ENCODE measurements around the gene SPPL3.

DNA sequence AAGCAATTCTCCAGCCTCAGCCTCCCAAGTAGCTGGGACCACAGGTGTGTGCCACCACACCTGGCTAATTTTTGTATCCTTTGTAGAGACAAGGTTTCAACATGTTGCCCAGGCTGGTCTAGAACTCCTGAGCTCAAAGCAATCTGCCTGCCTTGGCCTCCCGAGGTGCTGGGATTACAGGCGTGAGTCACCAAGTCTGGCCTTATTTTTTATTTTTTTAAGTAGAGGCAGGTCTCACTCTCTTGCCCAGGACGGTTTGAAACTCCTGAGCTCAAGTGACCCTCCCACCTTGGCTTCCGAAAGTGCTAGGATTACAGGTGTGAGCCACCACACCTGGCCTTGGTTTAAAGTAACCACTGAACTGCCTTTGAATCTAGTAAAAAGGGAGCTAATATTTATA, 56.8 kb downstream of the SPPL3 start:
- TF ChIP-seq, protein P1, sequence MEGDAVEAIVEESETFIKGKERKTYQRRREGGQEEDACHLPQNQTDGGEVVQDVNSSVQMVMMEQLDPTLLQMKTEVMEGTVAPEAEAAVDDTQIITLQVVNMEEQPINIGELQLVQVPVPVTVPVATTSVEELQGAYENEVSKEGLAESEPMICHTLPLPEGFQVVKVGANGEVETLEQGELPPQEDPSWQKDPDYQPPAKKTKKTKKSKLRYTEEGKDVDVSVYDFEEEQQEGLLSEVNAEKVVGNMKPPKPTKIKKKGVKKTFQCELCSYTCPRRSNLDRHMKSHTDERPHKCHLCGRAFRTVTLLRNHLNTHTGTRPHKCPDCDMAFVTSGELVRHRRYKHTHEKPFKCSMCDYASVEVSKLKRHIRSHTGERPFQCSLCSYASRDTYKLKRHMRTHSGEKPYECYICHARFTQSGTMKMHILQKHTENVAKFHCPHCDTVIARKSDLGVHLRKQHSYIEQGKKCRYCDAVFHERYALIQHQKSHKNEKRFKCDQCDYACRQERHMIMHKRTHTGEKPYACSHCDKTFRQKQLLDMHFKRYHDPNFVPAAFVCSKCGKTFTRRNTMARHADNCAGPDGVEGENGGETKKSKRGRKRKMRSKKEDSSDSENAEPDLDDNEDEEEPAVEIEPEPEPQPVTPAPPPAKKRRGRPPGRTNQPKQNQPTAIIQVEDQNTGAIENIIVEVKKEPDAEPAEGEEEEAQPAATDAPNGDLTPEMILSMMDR (conservative IDR thresholded peaks at IDR 0.05 in 1 of 2, IDR thresholded peaks at IDR 0.05 in 1 of 2; ENCODE audit: extremely low read depth in 1 of 2, insufficient read depth in 1 of 2, low read depth in 1 of 2, low read length in 2 of 2) = no peak
- no peak for TF ChIP-seq EZH2 (IDR thresholded peaks at IDR 0.05; ENCODE audit: borderline replicate concordance, low read length)

All from mammary epithelial cell (primary cell).